Measurements from ENCODE around the gene DRC3. TPM values are rescaled to one million over a fixed set of nuclear protein-coding genes. Genes with fewer than 3 reads are reported as not detected.
"Not testable (repeated sequence)": the region's sequence is repeated elsewhere in the genome, so short reads cannot be mapped to it uniquely, and the experiment has no call there.

Gene DRC3
- total and polyA plus RNA-seq, 10 of the 15 experiments (the other 5 are each of a cell fraction or from before 2014, with no cell fraction given), result 0.18 to 2.3 (median 0.60) TPM; not detected in 3

DNA sequence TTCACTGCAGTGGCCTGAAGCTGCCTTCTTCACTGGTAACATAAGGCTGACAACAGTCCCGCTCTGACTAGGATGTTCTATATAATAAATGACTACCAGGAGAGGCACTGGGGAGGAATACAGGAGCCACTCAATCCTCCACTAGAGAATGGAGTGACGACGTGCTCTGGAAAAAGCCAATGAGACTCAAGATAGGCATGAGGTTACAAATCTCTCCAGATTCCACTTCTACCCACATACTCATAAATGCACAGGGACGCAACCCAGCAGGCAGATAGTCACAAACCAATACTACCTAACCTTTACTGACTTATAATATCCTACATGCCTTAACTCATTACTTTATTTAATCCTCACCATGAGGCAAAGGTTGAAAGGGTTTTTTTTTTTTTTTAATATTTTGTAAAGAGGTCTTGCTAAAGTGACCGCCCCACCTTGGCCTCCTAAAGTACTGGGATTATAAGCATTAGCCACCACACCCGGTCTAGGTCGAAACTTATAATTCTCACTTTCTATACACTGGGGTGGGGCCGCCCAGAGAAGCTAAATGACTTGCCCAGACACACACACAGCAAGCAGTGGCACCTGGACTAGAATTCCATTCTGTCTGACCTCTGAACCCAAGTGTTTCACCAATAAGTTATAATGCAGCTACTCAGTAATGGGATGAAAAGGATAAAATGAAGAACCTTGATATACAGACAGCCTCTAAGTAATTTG, 34.1 kb upstream of the DRC3 start:
- TF ChIP-seq TCF7 (IDR thresholded peaks at IDR 0.05; ENCODE audit: borderline replicate concordance) (no peak), CREM (IDR thresholded peaks at IDR 0.05; ENCODE audit: low read depth) (no peak), NR2C1 (IDR thresholded peaks at IDR 0.05) (peak; percentile 20; the same call in 1 of the 2 replicates), NR2C2 (IDR thresholded peaks at IDR 0.05; ENCODE audit: borderline replicate concordance, control insufficient read depth, insufficient read length, low read depth) (no peak), ZNF207 (IDR thresholded peaks at IDR 0.05; ENCODE audit: borderline replicate concordance) (no peak)
- TF ChIP-seq, protein P1, sequence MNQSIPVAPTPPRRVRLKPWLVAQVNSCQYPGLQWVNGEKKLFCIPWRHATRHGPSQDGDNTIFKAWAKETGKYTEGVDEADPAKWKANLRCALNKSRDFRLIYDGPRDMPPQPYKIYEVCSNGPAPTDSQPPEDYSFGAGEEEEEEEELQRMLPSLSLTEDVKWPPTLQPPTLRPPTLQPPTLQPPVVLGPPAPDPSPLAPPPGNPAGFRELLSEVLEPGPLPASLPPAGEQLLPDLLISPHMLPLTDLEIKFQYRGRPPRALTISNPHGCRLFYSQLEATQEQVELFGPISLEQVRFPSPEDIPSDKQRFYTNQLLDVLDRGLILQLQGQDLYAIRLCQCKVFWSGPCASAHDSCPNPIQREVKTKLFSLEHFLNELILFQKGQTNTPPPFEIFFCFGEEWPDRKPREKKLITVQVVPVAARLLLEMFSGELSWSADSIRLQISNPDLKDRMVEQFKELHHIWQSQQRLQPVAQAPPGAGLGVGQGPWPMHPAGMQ (IDR thresholded peaks at IDR 0.05; ENCODE audit: borderline replicate concordance), result no peak
- in situ Hi-C loops (cut with MboI), result no loop called here
- peaks cover 7% of the 10 kb centered on the region; the same call in 1 of the 2 replicates for H3K4me1 ChIP-seq (ENCODE audit: control insufficient read depth, insufficient read depth, low read length)
- no peak overlapping the region for H3K27ac ChIP-seq (ENCODE audit: control insufficient read depth, insufficient read depth)
- no peak overlapping the region for H3K9ac ChIP-seq (ENCODE audit: control insufficient read depth, insufficient read depth, low read length)
- intact Hi-C loops (cut with micrococcal nuclease; ENCODE audit: unreplicated experiment), result no loop called here
- H3K27me3 ChIP-seq (replicated peaks in 1 of 2; ENCODE audit: control insufficient read depth in 2 of 2, insufficient read depth in 2 of 2, low read length in 1 of 2), result no peaks in the 10 kb centered on the region
- ChIA-PET CTCF (interaction anchor here (0.9 kb wide), 1 partner anchor 21 kb away, joined by 3 read pairs; no protein-coding TSS in a partner anchor), RAD21 (ENCODE audit: unreplicated experiment) (no interaction called here), SMC1A (ENCODE audit: uncharacterized antibody, unreplicated experiment) (interaction anchor here (0.7 to 1.0 kb wide), 3 partner anchors 9 to 32 kb away, joined by 3 read pairs; no protein-coding TSS in a partner anchor), POLR2A (interaction anchor here (1.2 kb wide), 1 partner anchor 28 kb away, joined by 4 read pairs; no protein-coding TSS in a partner anchor)
- no peaks in the 10 kb centered on the region for H3K36me3 ChIP-seq (ENCODE audit: control insufficient read depth in 2 of 2, insufficient read depth in 2 of 2, low read length in 1 of 2)
- no peak for FAIRE-seq
- peak; percentile 96 for ATAC-seq
- H3K4me3 ChIP-seq, result no peak overlapping the region
- H3K79me2 ChIP-seq (ENCODE audit: control insufficient read depth, insufficient read depth, low read length), result no peaks in the 10 kb centered on the region
- BruUV-seq (replicated peaks), result no TSS peak
- no peaks in the 10 kb centered on the region; the same call in 1 of the 2 replicates for H4K20me1 ChIP-seq (ENCODE audit: control insufficient read depth, insufficient read depth)
- DNase-seq (ENCODE audit: low read depth, low spot score), result no peak
- no peak overlapping the region; the same call in 1 of the 2 replicates for H3K4me2 ChIP-seq (ENCODE audit: control insufficient read depth, insufficient read depth)
- WGBS (ENCODE audit: insufficient coverage, insufficient replicate concordance, low lambda C conversion rate, missing lambda C conversion rate), result 59% methylated on average over 8 of the region's 8 CpGs
- H3K9me3 ChIP-seq (replicated peaks; ENCODE audit: control insufficient read depth, insufficient read depth, low read length), result no peaks in the 10 kb centered on the region
- no peak overlapping the region for H2AFZ ChIP-seq (ENCODE audit: control insufficient read depth, low read depth, low read length)

- H3K9me3 ChIP-seq (replicated peaks; ENCODE audit: control insufficient read depth, insufficient read depth, low read length); H3K27me3 ChIP-seq (replicated peaks in 1 of 2; ENCODE audit: control insufficient read depth in 2 of 2, insufficient read depth in 2 of 2, low read length in 1 of 2); H3K79me2 ChIP-seq (ENCODE audit: control insufficient read depth, insufficient read depth, low read length); H3K27ac ChIP-seq (ENCODE audit: control insufficient read depth, insufficient read depth); in situ Hi-C loops (cut with MboI); H3K4me3 ChIP-seq; H3K9ac ChIP-seq (ENCODE audit: control insufficient read depth, insufficient read depth, low read length); DNase-seq (ENCODE audit: low read depth, low spot score); H2AFZ ChIP-seq (ENCODE audit: control insufficient read depth, low read depth, low read length); H3K4me1 ChIP-seq (ENCODE audit: control insufficient read depth, insufficient read depth, low read length); H3K4me2 ChIP-seq (ENCODE audit: control insufficient read depth, insufficient read depth); intact Hi-C loops (cut with micrococcal nuclease; ENCODE audit: unreplicated experiment); H3K36me3 ChIP-seq (ENCODE audit: control insufficient read depth in 2 of 2, insufficient read depth in 2 of 2, low read length in 1 of 2); H4K20me1 ChIP-seq (ENCODE audit: control insufficient read depth, insufficient read depth); FAIRE-seq; BruUV-seq (replicated peaks); ATAC-seq: not testable (repeated sequence)
- ChIA-PET POLR2A (interaction anchor here (0.6 to 0.7 kb wide), 2 partner anchors 330 to 1695 kb away, joined by 5 to 7 read pairs; no protein-coding TSS in a partner anchor), CTCF (interaction anchor here (1.3 to 1.6 kb wide), 4 partner anchors 8 to 44 kb away, joined by 3 to 5 read pairs (median 4); no protein-coding TSS in a partner anchor), RAD21 (ENCODE audit: unreplicated experiment) (interaction anchor here (1.2 kb wide), 1 partner anchor 21 kb away, joined by 6 read pairs; no protein-coding TSS in a partner anchor), SMC1A (ENCODE audit: uncharacterized antibody, unreplicated experiment) (interaction anchor here (1.1 to 2.3 kb wide), 3 partner anchors 9 to 27 kb away, joined by 3 to 7 read pairs (median 4); no protein-coding TSS in a partner anchor)
- WGBS (ENCODE audit: insufficient coverage, insufficient replicate concordance, low lambda C conversion rate, missing lambda C conversion rate), result 85% methylated on average over 5 of the region's 7 CpGs
These were observed 32.7 kb upstream of the DRC3 start for GRCh38 chr17:17939941-17940340.
